ENCODE data around the gene PARP14.
"Not testable (repeated sequence)": the region's sequence is repeated elsewhere in the genome, so short reads cannot be mapped to it uniquely, and the experiment has no call there.

PARP14 gene

DNA sequence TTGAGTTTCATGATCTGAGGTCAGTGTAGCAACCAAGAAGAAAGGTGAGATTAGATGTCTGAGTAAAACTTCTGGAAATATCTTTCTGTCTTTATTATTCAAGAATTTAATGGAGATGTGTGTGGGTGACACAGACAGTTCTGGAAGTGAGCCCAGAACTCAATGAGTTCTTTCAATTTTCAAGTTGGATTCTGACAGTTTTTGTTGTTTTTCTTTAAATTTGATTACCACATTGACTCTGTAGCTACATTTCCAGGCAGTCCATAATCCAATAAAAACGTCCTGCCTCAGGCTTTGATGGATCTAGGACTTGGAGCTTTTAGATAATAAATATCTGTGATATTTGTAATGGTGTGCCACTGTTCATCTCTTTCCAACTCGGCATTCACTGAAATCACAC, 3.9 kb upstream of the PARP14 start:
- in situ Hi-C loops (cut with HindIII; ENCODE audit: low pct_ligation_motif_present, low pct_unique_long_range_greater_than_20kb, low sequenced_read_pairs), result no loop called here
- no peak for DNase-seq

DNA sequence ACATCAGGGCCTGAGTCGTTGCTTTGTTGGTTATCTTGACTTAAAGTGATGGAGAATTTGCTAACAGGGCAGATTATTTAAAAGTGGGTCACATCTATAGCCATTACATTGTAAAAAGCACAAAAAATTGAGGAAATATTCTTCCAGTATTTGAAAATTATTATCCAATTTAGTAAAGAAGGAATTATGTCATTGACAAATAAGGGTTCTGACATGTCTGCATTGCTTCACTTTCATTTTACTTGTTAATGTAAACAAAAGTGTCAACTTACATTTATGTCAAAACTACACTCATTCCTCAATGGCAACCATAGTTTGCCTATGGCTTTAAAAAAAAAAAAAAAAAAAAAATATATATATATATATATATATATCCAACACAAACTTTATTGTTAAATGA, 3.4 kb upstream of the PARP14 start:
- DNase-seq, result no peak
- in situ Hi-C loops (cut with HindIII; ENCODE audit: low pct_ligation_motif_present, low pct_unique_long_range_greater_than_20kb, low sequenced_read_pairs), result no loop called here

DNA sequence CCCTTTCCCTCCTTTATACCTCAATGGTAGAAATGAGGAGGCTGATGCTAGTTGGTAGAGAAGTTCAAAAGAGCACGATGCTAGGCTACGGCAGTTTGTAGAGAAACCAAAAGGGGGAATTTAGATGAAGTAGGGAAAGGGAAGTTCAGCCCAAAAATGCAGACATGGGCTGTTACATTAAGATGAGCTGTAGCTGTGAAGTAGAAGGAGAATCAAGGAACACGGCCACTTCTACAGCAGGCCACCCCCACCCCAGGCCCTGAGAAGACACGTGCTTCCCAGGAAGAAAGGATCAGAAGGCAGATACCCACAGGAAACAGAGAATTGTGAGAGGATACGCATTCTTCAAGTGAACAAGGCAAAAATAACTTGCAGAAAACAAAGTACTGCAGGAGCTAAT, 2.1 kb upstream of the PARP14 start:
- no peak for DNase-seq

GRCh38 chr3:122679085-122679881, 1.4 kb upstream of the PARP14 start:
- in situ Hi-C loops (cut with HindIII; ENCODE audit: low pct_ligation_motif_present, low pct_unique_long_range_greater_than_20kb, low sequenced_read_pairs), result no loop called here
- peak; percentile 74 for DNase-seq

More for the DNA sequence above, 2.1 kb upstream of the PARP14 start:
- in situ Hi-C loops (cut with HindIII; ENCODE audit: low pct_ligation_motif_present, low pct_unique_long_range_greater_than_20kb, low sequenced_read_pairs), result no loop called here

- in situ Hi-C loops (cut with HindIII; ENCODE audit: low pct_ligation_motif_present, low pct_unique_long_range_greater_than_20kb, low sequenced_read_pairs), result no loop called here
Measured at GRCh38 chr3:122679882-122680474, 661 bp upstream of the PARP14 start.

DNA sequence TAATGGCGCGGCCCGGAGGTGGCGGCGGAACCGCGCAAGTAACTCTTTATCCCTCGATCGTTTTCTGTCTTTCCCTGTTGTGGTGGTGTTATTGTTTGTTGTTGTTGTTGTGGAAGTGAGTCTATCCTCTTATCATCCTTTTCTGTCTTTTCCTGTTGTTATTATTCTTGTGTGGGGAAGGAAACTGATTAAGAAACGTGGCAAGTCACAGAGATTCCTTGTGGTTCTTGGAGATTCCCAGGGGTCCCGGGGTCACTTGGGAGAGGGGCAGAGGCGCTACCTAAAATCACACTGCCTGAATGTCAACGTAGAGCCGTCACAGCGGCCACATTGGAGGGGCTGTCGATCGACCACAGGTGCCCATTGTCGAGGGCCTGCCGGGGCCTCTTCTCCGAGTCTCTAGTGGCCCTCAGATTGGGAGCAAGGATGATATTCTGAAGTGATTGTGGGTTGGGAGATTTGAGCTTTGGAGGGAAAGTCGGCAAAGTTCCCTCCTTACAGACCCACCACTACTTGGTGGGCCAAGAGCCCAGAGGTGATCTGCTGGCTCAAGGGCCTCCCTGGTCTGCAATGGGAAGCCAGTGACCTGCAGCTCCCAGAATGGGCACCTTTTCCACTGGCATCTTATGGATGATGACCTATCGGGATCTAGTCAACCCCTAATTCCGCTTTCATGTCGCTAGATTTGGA, 790 bp downstream of the PARP14 start:
- DNase-seq, result peak; percentile 5
- in situ Hi-C loops (cut with HindIII; ENCODE audit: low pct_ligation_motif_present, low pct_unique_long_range_greater_than_20kb, low sequenced_read_pairs), result no loop called here

More at GRCh38 chr3:122679882-122680474, 661 bp upstream of the PARP14 start:
- DNase-seq, result peak; percentile 42

DNA sequence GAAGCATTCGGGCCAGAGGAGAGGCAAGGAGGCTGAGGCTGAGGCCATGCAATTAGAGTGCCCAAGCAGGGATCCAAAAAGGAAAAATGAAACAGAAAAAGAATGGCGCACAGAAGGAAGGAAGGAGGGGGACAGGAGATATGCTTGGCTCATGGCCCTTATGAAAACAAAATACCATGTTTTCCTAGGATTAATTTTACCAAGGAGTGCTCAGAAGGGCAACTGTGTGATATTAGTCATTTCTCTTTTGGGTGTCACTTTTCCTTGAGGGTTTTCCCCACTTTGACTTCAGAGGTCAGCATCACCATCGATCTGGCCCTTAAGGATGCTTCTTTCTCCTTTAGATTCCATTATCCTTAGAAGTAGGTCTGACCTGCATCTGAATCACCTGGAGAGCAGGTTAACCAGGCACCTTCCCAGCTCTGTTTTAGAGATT, 1.4 kb downstream of the PARP14 start:
- in situ Hi-C loops (cut with HindIII; ENCODE audit: low pct_ligation_motif_present, low pct_unique_long_range_greater_than_20kb, low sequenced_read_pairs), result no loop called here
- no peak for DNase-seq

DNA sequence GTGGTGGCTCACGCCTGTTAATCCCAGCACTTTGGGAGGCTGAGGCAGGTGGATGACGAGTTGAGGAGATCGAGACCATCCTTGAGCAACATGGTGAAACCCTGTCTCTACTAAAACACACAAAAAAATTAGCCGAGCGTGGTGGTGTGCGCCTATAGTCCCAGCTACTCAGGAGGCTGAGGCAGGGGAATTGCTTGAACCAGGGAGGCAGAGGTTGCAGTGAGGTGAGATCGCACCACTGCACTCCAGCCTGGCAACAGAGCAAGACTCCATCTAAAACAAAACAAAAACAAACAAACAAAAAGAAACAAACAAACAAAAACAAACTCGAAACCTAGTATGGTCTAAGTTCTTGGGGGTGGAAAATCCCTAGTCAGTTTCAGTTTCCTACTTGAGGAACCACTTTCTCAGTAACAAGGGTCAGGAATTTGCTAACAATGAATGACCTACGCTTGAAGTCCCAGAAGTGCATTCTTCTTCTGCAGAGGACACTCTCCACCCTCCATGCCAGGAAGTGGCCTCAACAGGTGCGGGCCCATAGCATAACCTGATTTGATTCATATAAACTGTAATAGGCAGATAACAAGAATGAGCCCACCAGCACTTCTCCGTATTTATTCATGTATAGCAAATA, 2.3 kb downstream of the PARP14 start:
- in situ Hi-C loops (cut with HindIII; ENCODE audit: low pct_ligation_motif_present, low pct_unique_long_range_greater_than_20kb, low sequenced_read_pairs); DNase-seq: not testable (repeated sequence)

DNA sequence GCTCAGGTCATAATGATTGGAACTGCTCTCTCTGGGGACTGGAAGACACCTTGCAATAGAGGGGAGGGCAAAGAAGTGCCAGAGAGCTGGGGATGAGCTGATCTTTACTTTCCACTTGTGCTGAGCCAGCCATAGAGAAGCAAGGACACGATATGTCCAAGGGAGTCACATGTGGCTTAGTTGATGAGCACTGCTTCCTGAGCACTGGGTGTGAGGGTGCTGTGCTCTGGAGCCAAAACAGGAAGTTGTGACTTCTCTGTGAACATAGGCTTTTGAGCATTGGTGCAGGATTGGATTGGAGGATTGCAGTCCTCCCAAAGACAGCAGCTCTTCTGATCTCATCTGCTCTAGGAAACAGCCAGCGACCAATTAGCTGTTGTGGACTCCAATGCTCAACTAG, 6.7 kb downstream of the PARP14 start:
- DNase-seq, result no peak
- in situ Hi-C loops (cut with HindIII; ENCODE audit: low pct_ligation_motif_present, low pct_unique_long_range_greater_than_20kb, low sequenced_read_pairs), result no loop called here

- in situ Hi-C loops (cut with HindIII; ENCODE audit: low pct_ligation_motif_present, low pct_unique_long_range_greater_than_20kb, low sequenced_read_pairs), result no loop called here
- DNase-seq, result no peak
Measured at GRCh38 chr3:122688996-122689395, 8.4 kb downstream of the PARP14 start.

GRCh38 chr3:122689587-122689986, 8.9 kb downstream of the PARP14 start:
- DNase-seq, result peak; percentile 55
- in situ Hi-C loops (cut with HindIII; ENCODE audit: low pct_ligation_motif_present, low pct_unique_long_range_greater_than_20kb, low sequenced_read_pairs), result no loop called here

GRCh38 chr3:122690096-122690495, 9.5 kb downstream of the PARP14 start:
- in situ Hi-C loops (cut with HindIII; ENCODE audit: low pct_ligation_motif_present, low pct_unique_long_range_greater_than_20kb, low sequenced_read_pairs), result no loop called here
- DNase-seq, result no peak

DNA sequence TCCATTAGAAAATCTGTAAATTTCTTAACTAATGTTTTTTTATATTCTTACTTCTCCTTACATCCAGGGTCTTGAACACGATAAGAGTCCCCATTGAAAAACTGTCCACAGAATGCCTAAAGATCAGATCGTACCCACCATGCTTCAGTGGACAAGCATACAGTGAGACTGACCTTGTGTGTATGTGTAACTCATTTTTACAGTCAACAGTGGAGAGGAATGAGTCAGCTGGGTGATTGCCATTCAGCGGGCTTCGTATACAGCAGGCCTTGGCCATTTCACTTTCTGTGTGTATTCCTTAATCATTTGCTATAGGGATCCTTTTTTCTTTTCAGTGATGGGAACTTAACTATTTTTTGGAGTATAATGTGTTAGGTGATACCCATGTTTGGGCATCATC, 10.6 kb downstream of the PARP14 start:
- in situ Hi-C loops (cut with HindIII; ENCODE audit: low pct_ligation_motif_present, low pct_unique_long_range_greater_than_20kb, low sequenced_read_pairs), result no loop called here
- peak; percentile 80 for DNase-seq

- DNase-seq, result no peak
- in situ Hi-C loops (cut with HindIII; ENCODE audit: low pct_ligation_motif_present, low pct_unique_long_range_greater_than_20kb, low sequenced_read_pairs), result no loop called here
Measured at GRCh38 chr3:122692674-122693073, 12.0 kb downstream of the PARP14 start.

GRCh38 chr3:122694966-122695365, 14.3 kb downstream of the PARP14 start:
- no peak for DNase-seq
- in situ Hi-C loops (cut with HindIII; ENCODE audit: low pct_ligation_motif_present, low pct_unique_long_range_greater_than_20kb, low sequenced_read_pairs), result no loop called here

DNA sequence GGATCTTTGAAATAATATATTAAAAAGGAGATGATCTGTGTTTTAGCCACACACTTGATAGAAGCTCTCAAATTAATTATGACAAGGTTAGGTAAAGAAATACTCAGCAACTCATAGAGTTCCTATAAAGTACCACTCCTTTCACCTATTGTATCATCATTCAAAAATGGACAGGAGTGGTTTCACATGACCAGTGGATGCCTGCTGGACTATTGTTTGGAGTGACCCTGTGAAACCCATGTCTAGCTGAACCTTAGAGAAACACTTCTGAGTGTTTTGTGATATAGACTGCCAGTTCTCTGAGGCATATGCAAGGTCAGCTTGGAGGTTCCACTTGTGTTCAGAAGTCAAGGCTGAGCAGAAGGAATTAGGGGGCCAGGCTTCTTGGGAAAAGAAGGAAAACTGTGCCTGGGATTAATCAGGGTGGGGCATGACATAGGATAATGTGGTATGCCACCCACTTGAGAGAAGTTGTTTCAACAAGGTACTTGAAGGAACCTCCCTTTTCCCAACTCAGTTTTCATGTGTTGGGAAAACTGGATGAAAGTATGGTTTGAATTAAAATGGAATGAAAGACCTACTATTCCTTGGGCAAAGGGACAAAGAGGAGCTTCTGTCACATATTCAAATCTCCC, 15.4 kb downstream of the PARP14 start:
- no peak for DNase-seq
- in situ Hi-C loops (cut with HindIII; ENCODE audit: low pct_ligation_motif_present, low pct_unique_long_range_greater_than_20kb, low sequenced_read_pairs), result no loop called here

- in situ Hi-C loops (cut with HindIII; ENCODE audit: low pct_ligation_motif_present, low pct_unique_long_range_greater_than_20kb, low sequenced_read_pairs), result no loop called here
Measured at GRCh38 chr3:122697952-122698620, 17.4 kb downstream of the PARP14 start.

GRCh38 chr3:122700193-122700592, 19.6 kb downstream of the PARP14 start:
- DNase-seq, result no peak
- in situ Hi-C loops (cut with HindIII; ENCODE audit: low pct_ligation_motif_present, low pct_unique_long_range_greater_than_20kb, low sequenced_read_pairs), result no loop called here

More at GRCh38 chr3:122697952-122698620, 17.4 kb downstream of the PARP14 start:
- DNase-seq, result peak; percentile 82

All from ACHN (cell line).